Suppressor macrophage (primary cell): ENCODE data around the gene NAT9.

Experiments
- DNase-seq, 4 experiments: peaks; one replicate each; pipeline ENCODE4 v3.0.0-alpha.2; 2020 to 2022

NAT9 gene

GRCh38 chr17:74744349-74744713 lies 31.8 kb downstream of the NAT9 start:
- DNase-seq = no peak

DNA sequence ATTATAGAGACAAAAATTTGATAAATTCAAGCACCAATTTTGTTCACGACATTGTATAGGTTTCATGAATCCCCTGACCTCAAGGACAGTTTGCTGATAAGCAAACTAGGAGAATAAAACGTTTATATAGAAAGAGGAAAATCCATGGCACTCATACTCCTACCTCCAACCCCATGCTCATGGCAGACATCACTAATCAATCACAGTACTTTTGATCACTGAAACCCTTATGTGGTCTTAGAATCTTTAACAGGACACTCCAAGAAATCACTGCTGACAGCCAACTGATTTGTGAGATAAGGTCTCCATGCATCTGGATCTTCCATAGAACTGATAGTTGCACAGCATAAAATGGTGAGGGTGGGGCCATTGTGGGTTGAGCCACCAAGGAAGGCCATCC lies 32.4 kb downstream of the NAT9 start:
- DNase-seq = no peak

GRCh38 chr17:74742978-74743545 lies 33.1 kb downstream of the NAT9 start:
- no peak for DNase-seq

- DNase-seq = peak in 3 of 4 experiments; percentile 53 to 67 (median 64)
These were observed 34.0 kb downstream of the NAT9 start for GRCh38 chr17:74742153-74742515.

DNA sequence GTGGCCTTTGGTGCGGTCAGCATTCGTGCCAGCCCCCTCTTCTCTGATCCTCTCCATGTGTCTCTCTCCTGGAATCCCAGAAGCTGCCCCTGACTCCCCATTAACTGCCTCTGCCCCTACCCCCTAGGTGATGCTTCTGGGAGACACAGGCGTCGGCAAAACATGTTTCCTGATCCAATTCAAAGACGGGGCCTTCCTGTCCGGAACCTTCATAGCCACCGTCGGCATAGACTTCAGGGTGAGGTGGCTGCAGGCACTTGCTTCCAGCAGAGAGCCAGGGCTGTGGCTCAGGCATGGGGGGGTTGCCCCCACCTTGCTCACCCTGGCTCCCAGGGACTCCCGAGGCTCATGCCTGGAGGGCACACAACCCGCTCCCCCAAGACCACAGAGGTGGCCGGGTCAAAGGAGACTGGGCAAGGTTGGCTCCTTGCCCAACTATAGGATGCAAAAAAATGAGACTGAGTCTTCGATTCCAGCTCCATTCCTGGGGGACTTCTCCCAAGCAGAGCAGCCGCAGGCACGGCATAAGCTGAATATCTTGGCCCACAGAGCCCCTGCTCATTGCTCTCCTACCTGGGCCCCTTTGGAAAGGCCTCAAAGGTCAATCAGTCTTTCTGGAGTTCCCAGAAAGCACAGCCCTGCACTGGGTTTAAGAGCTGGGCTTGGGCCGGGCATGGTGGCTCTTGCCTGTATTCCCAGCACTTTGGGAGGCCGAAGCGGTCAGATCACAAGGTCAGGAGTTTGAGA lies 35.3 kb downstream of the NAT9 start:
- no peak for DNase-seq

DNA sequence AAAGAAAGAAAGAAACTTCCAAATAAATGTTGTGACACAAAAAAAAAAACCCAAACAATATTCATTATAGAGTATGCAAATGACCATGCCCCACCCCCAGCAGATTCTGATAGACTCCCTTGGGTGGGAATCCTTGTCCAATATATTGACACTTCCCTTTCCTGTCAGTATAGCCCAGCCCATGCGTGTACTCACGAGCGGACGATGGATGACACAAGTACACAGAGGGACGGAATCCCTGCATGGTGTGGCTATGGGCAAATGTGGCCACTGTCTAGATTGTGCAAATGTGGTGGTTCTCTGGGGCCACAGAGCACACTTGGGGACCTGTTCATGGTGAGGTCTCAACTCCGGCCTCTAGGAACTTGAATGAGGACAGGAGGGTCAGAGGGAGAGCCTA lies 36.0 kb downstream of the NAT9 start:
- peak in 3 of 4 experiments; percentile 32 to 52 (median 33) for DNase-seq

DNA sequence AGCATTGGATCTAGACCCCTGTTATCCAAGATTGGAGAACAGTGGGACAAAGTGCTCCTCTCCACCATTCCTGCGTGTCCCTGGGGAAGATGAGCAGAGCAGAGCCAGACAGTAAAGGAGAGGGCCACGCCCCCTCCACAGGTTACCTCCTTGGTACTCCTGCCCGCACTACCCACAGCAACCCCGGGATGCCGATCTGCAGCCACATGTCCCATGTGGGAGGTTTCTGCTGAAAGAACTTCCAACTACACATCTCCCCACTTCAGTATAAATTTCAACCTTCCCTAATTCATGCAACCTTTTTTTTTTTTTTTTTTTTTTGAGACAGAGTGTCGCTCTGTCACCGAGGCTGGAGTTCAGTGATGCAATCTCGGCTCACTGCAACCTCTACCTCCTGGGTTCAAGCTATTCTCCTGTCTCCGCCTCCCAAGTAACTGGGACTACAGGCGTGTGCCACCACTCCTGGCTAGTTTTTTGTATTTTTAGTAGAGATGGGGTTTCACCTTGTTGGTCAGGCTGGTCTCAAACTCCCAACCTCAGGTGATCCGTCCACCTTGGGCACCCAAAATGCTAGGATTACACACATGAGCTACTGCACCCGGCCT lies 36.8 kb downstream of the NAT9 start:
- DNase-seq = no peak

GRCh38 chr17:74738051-74738996 lies 37.8 kb downstream of the NAT9 start:
- DNase-seq = peak in 3 of 4 experiments; percentile 22 to 49 (median 39)

DNA sequence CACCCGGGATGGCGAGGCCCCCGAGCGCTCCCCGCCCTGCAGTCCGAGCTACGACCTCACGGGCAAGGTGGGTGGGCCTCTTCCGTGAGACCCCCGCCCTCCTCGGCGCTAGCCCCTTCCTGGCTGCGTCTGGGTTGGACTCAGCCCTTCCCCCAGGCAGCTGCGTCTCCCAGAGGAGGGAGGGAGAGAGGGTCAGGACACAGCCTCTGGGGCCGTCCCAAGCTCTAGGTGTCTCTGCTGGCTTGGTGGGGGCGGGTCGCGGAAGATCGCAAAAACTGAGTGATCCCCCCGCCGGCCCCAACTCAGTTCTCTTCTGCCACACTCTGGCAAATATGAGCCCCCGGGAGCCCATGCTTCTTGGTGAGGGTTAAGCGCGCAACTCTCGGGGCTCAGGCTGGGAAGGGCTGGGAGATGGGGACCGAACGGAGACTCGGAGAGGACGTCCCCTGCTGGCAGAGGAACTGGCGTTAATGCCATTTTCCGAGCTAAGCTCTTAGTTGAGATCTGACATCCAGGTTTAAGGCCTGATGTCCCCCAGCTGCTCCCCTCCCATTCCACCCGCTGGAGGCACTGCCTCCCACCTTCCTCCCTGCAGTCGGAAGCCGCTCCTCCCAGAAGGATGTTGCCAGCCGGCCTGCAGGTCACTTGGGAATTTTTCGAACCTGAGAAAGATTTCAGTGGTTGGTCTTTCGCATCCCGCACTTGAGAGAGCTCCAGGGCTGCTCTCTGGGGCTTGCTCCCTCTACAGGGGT lies 38.7 kb downstream of the NAT9 start:
- DNase-seq = peak; percentile 66 to 85 (median 74)

- peak; percentile 52 to 83 (median 74) for DNase-seq
These were observed 39.4 kb downstream of the NAT9 start, which contains the start of gene RAB37 for GRCh38 chr17:74736513-74737298. Gene RAB37 (plus strand): TSS chr17:74737256. CDS start chr17:74737273, 17 bp downstream.

- no peak for DNase-seq
These were observed 41.9 kb downstream of the NAT9 start for GRCh38 chr17:74734256-74734655.

DNA sequence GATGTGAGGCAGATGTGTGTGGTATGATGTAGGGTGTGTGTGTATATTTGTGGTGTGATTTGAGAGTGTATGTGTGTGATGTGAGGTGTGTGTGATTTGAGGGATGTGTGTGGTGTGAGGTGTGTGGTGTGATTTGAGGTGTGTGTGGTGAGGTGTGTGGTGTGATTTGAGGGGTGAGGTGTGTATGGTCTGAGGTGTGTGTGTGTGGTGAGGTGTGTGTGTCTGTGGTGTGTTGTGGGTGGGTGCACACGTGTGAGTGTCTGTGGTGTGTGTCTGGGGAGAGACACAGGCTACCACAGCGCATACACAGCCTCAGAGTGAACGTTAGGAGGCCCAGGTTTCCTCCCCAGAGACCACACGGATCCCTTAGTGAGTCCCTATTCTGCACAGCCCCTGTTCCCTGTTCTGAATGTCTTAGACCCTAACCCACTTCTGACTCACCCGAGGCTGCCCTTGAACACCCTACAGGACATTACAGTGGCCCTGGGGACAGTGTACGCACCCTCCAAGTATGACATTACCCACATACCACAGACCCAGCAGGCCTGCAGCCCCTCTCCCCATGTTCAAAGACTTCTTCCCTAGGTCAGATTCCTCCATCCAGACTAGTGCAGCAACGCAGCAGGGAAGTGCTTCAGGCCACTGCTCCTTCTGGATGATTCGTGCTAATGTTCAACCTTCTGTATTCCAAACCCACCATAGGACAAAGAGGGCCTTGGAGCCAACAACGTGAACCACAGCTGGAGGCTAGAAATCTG lies 42.6 kb downstream of the NAT9 start:
- no peak for DNase-seq

DNA sequence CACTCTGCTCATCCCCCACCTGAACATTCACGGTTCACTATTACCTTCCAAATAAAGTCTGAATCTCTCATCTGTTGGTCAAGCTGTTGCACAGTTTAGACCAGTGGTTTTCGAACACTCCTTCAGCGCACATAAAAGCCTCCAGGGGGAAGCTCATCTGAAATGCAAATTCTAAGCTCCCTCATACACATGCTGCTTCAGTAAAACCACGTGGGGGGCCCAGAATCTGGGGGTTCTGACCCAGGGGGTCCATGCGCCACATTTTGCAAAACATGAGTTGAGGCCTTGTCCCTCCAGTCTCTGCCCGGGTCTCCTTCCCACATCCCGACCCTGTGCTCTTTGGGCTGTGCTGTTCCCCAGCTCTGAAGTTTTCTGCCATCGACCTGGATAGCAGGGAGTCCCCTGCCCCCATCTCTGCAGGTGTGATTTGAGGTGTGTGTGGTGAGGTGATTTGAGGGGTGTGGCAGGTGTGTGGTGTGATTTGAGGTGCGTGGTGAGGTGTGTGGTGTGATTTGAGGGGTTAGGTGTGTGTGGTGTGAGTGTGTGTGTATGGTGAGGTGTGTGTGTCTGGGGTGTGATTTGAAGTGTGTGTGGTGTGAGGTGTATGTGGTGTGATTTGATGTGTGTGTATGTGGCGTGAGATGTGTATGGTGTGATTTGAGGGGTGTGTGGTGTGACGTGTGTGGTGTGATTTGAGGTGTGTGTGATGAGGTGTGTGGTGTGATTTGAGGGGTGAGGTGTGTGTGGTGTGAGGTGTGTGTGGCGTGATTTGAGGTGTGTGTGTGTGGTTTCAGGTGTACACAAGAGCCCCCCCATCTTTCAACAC lies 43.9 kb downstream of the NAT9 start:
- DNase-seq = no peak

GRCh38 chr17:74731347-74731605 lies 44.9 kb downstream of the NAT9 start:
- DNase-seq = no peak

GRCh38 chr17:74730491-74731346 lies 45.4 kb downstream of the NAT9 start:
- peak in 2 of 4 experiments; percentile 20 to 24 for DNase-seq

DNA sequence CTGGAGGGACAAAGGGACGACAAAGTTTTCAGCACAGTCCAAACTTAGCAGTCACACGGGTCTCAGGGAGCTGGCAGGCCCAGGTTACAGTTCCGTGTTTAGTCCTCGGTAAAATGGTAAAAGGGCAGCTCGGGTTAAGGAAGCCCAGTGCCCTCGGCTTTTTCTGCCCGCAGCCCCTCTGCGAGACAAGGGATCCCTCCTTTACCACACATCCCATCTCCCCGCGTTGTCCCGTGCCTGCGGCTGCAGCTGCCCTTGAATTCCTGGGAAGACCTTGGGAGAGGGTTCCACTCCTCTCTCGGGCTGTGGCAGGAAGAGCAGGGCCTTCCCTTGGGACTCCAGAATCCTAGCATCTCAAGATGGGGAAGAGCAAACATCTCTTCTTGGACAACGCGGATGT lies 46.3 kb downstream of the NAT9 start:
- DNase-seq = no peak

DNA sequence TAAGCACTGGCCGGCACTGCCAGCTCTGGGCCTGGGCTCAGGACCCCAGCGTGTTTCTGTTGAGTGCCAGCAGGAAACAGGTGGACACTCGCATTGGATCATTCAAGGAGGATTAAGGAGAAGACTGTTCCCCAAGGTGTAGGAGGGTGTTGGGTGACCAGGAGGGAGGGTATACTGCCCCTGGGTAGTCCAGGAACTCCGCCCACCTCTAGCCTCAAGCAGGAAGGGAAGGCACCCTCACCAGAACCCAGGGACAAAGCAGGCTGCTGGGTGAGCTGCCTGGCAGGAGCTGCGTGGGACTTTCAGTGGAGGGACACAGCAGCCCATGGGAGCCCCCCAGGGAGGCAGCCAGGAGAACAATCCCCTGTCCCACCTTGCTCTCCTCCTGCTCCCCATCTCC lies 46.8 kb downstream of the NAT9 start:
- no peak for DNase-seq

GRCh38 chr17:74728702-74729075 lies 47.5 kb downstream of the NAT9 start:
- DNase-seq = no peak
